D721Med (cell line): ENCODE data around the gene FYN.
"Not testable (repeated sequence)": the region's sequence is repeated elsewhere in the genome, so short reads cannot be mapped to it uniquely, and the experiment has no call there.

Source experiments
- DNase-seq: peaks from one replicate; pipeline ENCODE4 v3.0.0; 2011; ENCODE audit warnings: low spot score; ENCODE audit not compliant: insufficient read length
- FAIRE-seq: peaks from 2 replicates; lab custom pipeline; 2011; peaks lifted over from hg19 to GRCh38; lab: Jason Lieb, UNC
- TF ChIP-seq, protein P1 (sequence below): IDR thresholded peaks from 2 replicates; pipeline ENCODE4 v1.5.1; 2012; ENCODE audit warnings: mild to moderate bottlenecking, control low read depth; ENCODE audit not compliant: insufficient read depth; ENCODE audit errors: missing control alignments

Gene FYN

DNA sequence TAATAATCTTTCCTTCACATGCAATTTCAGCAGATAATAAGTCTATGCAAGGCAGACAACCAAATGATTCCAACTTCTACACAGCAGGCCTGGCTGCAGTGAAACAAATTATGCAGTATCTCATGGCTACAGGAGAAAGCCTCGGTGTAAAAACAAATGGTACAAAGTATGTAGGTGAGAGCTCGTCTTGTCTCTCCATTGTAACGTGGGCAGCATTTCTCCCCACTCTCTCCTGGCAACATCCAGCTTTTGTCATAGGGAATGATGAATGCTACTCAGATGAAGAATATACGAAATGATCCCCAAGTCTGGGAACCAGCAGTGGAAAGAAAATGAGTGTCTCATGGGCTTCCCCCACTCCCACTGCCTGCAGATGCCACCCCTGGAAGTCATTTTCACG lies 32.4 kb downstream of the FYN start:
- FAIRE-seq (no peak), DNase-seq (no peak)
- TF ChIP-seq, protein P1, sequence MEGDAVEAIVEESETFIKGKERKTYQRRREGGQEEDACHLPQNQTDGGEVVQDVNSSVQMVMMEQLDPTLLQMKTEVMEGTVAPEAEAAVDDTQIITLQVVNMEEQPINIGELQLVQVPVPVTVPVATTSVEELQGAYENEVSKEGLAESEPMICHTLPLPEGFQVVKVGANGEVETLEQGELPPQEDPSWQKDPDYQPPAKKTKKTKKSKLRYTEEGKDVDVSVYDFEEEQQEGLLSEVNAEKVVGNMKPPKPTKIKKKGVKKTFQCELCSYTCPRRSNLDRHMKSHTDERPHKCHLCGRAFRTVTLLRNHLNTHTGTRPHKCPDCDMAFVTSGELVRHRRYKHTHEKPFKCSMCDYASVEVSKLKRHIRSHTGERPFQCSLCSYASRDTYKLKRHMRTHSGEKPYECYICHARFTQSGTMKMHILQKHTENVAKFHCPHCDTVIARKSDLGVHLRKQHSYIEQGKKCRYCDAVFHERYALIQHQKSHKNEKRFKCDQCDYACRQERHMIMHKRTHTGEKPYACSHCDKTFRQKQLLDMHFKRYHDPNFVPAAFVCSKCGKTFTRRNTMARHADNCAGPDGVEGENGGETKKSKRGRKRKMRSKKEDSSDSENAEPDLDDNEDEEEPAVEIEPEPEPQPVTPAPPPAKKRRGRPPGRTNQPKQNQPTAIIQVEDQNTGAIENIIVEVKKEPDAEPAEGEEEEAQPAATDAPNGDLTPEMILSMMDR: no peak

DNA sequence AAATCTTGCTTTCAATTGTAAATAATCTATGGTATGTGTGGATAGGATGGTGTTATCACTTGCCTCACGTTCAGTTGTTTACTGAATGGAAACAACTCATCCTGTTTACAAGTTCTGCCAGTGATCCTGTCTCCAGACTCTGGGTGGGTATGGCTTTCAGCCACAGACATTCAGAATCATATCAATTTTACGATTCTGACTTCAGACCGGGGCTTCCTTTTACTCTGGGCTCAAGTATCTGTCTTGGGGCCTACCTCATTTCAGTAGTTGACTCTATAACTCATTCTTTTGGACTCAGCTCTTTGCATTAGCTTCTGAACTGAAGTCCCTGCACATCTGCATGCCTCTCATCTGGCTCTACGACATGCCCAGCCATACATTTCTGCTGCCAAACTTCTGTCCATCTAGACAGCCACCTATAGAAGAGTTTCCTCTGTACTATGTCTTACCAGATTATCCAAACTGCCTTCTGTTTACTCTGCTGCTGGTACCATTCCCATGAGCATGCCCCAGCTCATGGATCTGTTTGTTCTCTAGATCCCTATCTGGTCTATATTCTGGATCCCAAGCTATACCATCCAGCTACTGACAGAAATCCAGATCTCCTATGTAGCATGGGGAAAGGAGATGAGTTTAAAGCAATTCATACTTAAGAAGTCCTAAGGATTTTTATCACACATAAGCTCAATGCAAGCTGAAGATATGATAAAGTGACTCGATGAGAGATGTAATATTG lies 34.3 kb downstream of the FYN start:
- FAIRE-seq: no peak
- TF ChIP-seq, protein P1: no peak
- DNase-seq: no peak

GRCh38 chr6:111837641-111838500 lies 35.4 kb downstream of the FYN start:
- no peak for FAIRE-seq
- TF ChIP-seq, protein P1: no peak
- no peak for DNase-seq

GRCh38 chr6:111837007-111837406 lies 36.2 kb downstream of the FYN start:
- DNase-seq (no peak), FAIRE-seq (no peak)
- TF ChIP-seq, protein P1: no peak

GRCh38 chr6:111835807-111836206 lies 37.4 kb downstream of the FYN start:
- no peak for FAIRE-seq
- TF ChIP-seq, protein P1: no peak

DNA sequence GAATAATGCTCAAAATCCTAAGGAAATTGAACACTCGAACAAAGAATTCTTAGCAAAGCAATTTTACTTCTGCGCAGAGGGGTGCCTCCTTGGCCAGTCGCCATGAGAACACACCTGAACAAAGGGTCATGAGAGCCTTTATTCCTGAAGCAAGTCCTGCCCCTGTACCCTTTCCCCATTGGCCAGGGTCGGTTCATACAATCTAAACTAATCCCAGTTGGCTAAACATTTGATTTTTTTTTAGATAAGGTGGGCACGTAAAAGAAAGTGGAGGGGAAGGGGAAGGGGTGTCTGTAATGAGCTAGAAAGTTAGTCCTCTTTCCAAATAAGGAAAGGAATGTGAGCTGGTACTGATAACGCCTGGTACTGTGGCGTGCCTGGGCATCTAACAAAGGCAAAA lies 37.9 kb downstream of the FYN start:
- not testable (repeated sequence) for FAIRE-seq, DNase-seq

More at GRCh38 chr6:111835807-111836206, 37.4 kb downstream of the FYN start:
- no peak for DNase-seq

DNA sequence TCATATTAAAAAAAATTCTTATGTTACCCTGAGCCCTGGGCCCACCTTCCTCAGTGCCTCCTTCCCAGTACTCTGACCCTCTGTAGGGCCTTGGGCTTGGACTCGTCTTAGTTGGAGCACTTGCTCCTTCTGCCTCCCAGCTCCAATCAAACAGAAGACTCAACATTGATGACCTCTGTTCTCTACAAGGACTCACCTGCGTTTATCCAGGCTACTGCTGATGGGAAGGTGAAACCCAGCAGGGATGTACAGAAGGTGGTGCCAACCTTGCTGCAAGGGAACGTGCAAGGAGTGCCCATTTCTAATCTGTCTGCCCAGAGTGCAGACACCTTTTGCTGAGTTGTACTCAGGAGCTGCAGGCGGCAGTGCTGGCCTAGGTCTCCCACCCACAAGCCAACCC lies 38.9 kb downstream of the FYN start:
- DNase-seq (no peak), FAIRE-seq (no peak)
- TF ChIP-seq, protein P1: no peak
